Measurements from ENCODE around the gene TGIF1.

DNA sequence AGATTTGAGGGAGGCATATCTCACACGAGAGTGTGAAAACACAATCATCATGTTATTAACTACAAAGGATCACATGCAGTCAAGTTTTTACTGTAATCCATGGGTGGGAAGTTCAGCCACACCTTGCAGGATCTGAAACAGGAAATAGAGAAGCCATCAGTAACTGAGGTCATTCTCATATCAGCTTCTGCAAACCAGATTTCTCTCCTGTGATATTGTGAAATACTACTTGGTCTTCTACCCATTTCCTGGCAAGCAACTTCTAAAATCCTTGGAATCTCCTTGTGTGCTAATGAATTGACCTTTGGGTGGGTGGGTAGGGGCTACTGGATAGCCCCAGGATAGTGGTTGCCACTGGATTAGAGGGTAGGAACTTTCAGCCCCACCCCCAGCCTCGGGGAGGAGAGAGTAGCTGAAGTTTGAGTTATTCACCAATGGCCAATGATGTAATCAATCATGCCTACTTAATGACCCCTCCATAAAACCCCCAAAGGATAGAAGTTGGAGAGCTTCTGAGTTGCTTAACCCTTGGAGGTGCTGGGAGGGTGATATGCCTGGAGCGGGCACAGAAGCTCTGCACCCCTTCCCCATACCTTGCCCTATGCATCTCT, 25.6 kb upstream of the TGIF1 start:
- TF ChIP-seq EZH2phosphoT487 (IDR thresholded peaks at IDR 0.05) (no peak), EZH2 (IDR thresholded peaks at IDR 0.05) (no peak)
- TF ChIP-seq, protein P1, sequence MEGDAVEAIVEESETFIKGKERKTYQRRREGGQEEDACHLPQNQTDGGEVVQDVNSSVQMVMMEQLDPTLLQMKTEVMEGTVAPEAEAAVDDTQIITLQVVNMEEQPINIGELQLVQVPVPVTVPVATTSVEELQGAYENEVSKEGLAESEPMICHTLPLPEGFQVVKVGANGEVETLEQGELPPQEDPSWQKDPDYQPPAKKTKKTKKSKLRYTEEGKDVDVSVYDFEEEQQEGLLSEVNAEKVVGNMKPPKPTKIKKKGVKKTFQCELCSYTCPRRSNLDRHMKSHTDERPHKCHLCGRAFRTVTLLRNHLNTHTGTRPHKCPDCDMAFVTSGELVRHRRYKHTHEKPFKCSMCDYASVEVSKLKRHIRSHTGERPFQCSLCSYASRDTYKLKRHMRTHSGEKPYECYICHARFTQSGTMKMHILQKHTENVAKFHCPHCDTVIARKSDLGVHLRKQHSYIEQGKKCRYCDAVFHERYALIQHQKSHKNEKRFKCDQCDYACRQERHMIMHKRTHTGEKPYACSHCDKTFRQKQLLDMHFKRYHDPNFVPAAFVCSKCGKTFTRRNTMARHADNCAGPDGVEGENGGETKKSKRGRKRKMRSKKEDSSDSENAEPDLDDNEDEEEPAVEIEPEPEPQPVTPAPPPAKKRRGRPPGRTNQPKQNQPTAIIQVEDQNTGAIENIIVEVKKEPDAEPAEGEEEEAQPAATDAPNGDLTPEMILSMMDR (IDR thresholded peaks at IDR 0.05) = no peak
